Ovary (tissue), 3 donors: Measurements from ENCODE around the gene CTDP1.

Experiments
- CTCF ChIP-seq, 3 donors: fragments of 450-650 bp in 2 of 3; fragments of 200-600 bp in 1 of 3; IDR thresholded peaks; one replicate each; pipeline versions ENCODE4 v1.5.1 to v1.8.0; 2016 to 2022; ENCODE audit warnings: antibody characterized with exemption in 3 of 3, mild to moderate bottlenecking in 1 of 3
- EP300 ChIP-seq: sonication (generic); formaldehyde crosslinking; IDR thresholded peaks from one replicate; pipeline ENCODE4 v1.6.1; 2017; ENCODE audit warnings: antibody characterized with exemption
- POLR2A ChIP-seq: fragments of 450-650 bp; IDR thresholded peaks from one replicate; pipeline ENCODE4 v1.6.1; 2017; ENCODE audit warnings: antibody characterized with exemption, mild to moderate bottlenecking, moderate library complexity
- donor health status: DM: no; HTN: no; CAD: no.

GRCh38 chr18:79748321-79749180 is 68.9 kb downstream of the CTDP1 start:
- TF ChIP-seq POLR2A: no peak
- no peak for TF ChIP-seq CTCF (IDR thresholded peaks at IDR 0.05)
- TF ChIP-seq EP300: no peak
